ENCODE data around the gene C2orf49. TPM values are rescaled to one million over a fixed set of nuclear protein-coding genes. Genes with fewer than 3 reads are reported as not detected.

Gene C2orf49
- polyA plus RNA-seq, 1 experiment, result 20.3 TPM

- Histone ChIP-seq H3K27ac (ENCODE audit: low read depth, low read length) (no peak overlapping the region), H3K27me3 (ENCODE audit: control insufficient read depth, insufficient read depth, low read length) (no peaks in the 10 kb centered on the region), H3K4me3 (ENCODE audit: low read depth, low read length) (no peak overlapping the region), H3K9me3 (ENCODE audit: control insufficient read depth, insufficient read depth, low read length) (no peaks in the 10 kb centered on the region; the same call in 1 of the 2 replicates)
- no peak for DNase-seq (ENCODE audit: low read depth, low spot score)
- POLR2A ChIA-PET, result no interaction called here
- no peak for TF ChIP-seq CTCF (IDR thresholded peaks at IDR 0.05; ENCODE audit: low read depth, low read length)
- CTCF ChIA-PET, result interaction anchor here (1.5 kb wide), 1 partner anchor 9 kb away, joined by 3 read pairs; no protein-coding TSS in a partner anchor
Measured at GRCh38 chr2:105307962-105308361, 29.4 kb upstream of the C2orf49 start.

DNA sequence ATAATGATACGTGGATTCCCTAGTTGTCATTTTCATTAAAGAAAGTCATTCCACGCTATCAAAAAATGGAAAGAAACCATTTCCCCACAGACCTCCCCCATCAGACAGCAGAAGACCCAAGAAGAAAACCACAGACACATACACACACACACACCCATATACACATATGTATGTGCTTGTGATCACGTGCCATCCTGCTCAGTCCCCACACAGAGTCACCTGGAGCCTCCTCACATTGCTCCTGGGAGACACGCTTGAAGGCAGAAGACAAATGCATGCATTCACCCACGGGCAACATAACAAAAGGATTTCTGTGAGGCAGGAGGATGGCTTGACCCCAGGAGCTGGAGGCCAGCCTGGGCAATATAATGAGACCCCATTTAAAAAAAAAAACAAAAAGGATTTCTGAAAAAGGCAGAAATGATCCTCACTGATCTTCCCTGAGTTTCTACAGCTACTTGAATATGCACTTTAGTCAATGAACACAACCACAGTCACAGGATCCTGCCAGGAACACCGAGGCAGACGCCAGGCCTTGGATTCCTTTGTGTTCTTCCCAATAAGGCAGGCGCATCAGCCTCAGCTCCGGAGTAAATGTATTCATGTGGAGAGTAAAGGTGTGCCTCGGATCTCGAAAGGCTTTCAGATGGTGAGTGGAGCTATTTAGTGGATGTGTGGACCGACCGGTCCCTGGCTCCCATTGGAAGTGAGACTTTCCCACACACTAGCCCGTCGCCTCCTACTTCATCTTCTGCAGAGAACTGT lies 28.8 kb upstream of the C2orf49 start:
- DNase-seq (ENCODE audit: low read depth, low spot score), result no peak
- Histone ChIP-seq H3K4me3 (ENCODE audit: low read depth, low read length) (no peak overlapping the region), H3K27me3 (ENCODE audit: control insufficient read depth, insufficient read depth, low read length) (no peaks in the 10 kb centered on the region), H3K9me3 (ENCODE audit: control insufficient read depth, insufficient read depth, low read length) (no peaks in the 10 kb centered on the region; the same call in 1 of the 2 replicates), H3K27ac (ENCODE audit: low read depth, low read length) (no peak overlapping the region)
- POLR2A ChIA-PET, result no interaction called here
- TF ChIP-seq CTCF (IDR thresholded peaks at IDR 0.05; ENCODE audit: low read depth, low read length), result no peak
- CTCF ChIA-PET, result interaction anchor here (1.1 to 1.5 kb wide), 2 partner anchors 10 to 14 kb away, joined by 3 read pairs; no protein-coding TSS in a partner anchor

GRCh38 chr2:105309147-105309545 lies 28.2 kb upstream of the C2orf49 start:
- ChIA-PET CTCF (interaction anchor here (1.1 to 1.5 kb wide), 2 partner anchors 10 to 14 kb away, joined by 3 read pairs; no protein-coding TSS in a partner anchor), POLR2A (no interaction called here)
- TF ChIP-seq CTCF (IDR thresholded peaks at IDR 0.05; ENCODE audit: low read depth, low read length), result no peak
- Histone ChIP-seq H3K27ac (ENCODE audit: low read depth, low read length) (no peak overlapping the region), H3K27me3 (ENCODE audit: control insufficient read depth, insufficient read depth, low read length) (no peaks in the 10 kb centered on the region), H3K4me3 (ENCODE audit: low read depth, low read length) (no peak overlapping the region), H3K9me3 (ENCODE audit: control insufficient read depth, insufficient read depth, low read length) (no peaks in the 10 kb centered on the region; the same call in 1 of the 2 replicates)
- DNase-seq (ENCODE audit: low read depth, low spot score), result no peak

GRCh38 chr2:105313877-105314276 lies 23.5 kb upstream of the C2orf49 start:
- no peak for TF ChIP-seq CTCF (IDR thresholded peaks at IDR 0.05; ENCODE audit: low read depth, low read length)
- Histone ChIP-seq H3K27me3 (ENCODE audit: control insufficient read depth, insufficient read depth, low read length) (no peaks in the 10 kb centered on the region), H3K9me3 (ENCODE audit: control insufficient read depth, insufficient read depth, low read length) (no peaks in the 10 kb centered on the region), H3K27ac (ENCODE audit: low read depth, low read length) (no peak overlapping the region), H3K4me3 (ENCODE audit: low read depth, low read length) (no peak overlapping the region)
- POLR2A ChIA-PET, result no interaction called here
- DNase-seq (ENCODE audit: low read depth, low spot score), result no peak
- CTCF ChIA-PET, result interaction anchor here (0.6 to 4.1 kb wide), 5 partner anchors 19 to 1324 kb away, joined by 4 to 20 read pairs (median 5); no protein-coding TSS in a partner anchor

GRCh38 chr2:105315314-105315713 lies 22.0 kb upstream of the C2orf49 start:
- DNase-seq (ENCODE audit: low read depth, low spot score), result no peak
- POLR2A ChIA-PET, result no interaction called here
- no peak for TF ChIP-seq CTCF (IDR thresholded peaks at IDR 0.05; ENCODE audit: low read depth, low read length)
- CTCF ChIA-PET, result interaction anchor here (0.6 to 4.1 kb wide), 3 partner anchors 9 to 20 kb away, joined by 3 to 20 read pairs (median 3); no protein-coding TSS in a partner anchor
- no peak overlapping the region for H3K27ac ChIP-seq (ENCODE audit: low read depth, low read length)
- no peaks in the 10 kb centered on the region for H3K9me3 ChIP-seq (ENCODE audit: control insufficient read depth, insufficient read depth, low read length)
- H3K27me3 ChIP-seq (ENCODE audit: control insufficient read depth, insufficient read depth, low read length), result no peaks in the 10 kb centered on the region
- H3K4me3 ChIP-seq (ENCODE audit: low read depth, low read length), result no peak overlapping the region
